Aortic smooth muscle cell (primary cell): ENCODE results near the gene ZNF726. TPM values are rescaled to one million over a fixed set of nuclear protein-coding genes. Genes with fewer than 3 reads are reported as not detected.

Experiments used
- total RNA-seq: library from RNA; depleted of rRNA; stranded (reverse); fragments of >200 nt; gene quantifications from 2 replicates; pipeline ENCODE4 v1.2.3, GENCODE V29; 2014

The ZNF726 gene
- total RNA-seq, result 1.5 and 2.8 TPM in 2 replicates

GRCh38 chr19:23914402-23915286, at the start of gene ZNF726:
TSS of gene ZNF726 (plus strand) at chr19:23914886. CDS start at chr19:23914995, 109 bp downstream.

Other genes with a start within 250 kb of the ZNF726 start
- 4.1 and 5.9 TPM in 2 replicates for gene ZNF675, start 227.7 kb upstream of the ZNF726 start, total RNA-seq
- gene ZNF681, start 156.0 kb upstream of the ZNF726 start, total RNA-seq, result 0.31 and 0.53 TPM in 2 replicates
- 5.9 and 7.3 TPM in 2 replicates for gene ZNF254, start 172.3 kb downstream of the ZNF726 start, total RNA-seq